B cell (primary cell): ENCODE results near the gene DCBLD1. TPM values are rescaled to one million over a fixed set of nuclear protein-coding genes. Genes with fewer than 3 reads are reported as not detected.

ENCODE experiments used
- ATAC-seq: fragments of 200-7000 bp; cut with Tn5 transposase; one replicate; pipeline ENCODE4 v1.10.0; 2021; ENCODE audit warnings: low read depth, mild to moderate bottlenecking, moderate number of reproducible peaks, moderate library complexity
- CTCF ChIA-PET: fragments of 350-600 bp; sonication (Branson Sonifier 250); formaldehyde crosslinking; loops from one replicate; lab custom pipeline; 2021; ENCODE audit warnings: antibody characterized with exemption, inconsistent platforms; lab: Charles Lee
- POLR2A ChIA-PET: fragments of 350-600 bp; sonication (Branson Sonifier 250); formaldehyde crosslinking; loops from one replicate; lab custom pipeline; 2021; ENCODE audit warnings: antibody characterized with exemption; lab: Charles Lee
- DNase-seq: peaks from one replicate; pipeline ENCODE4 v3.0.0; 2013
- H2AFZ ChIP-seq: 2 replicates; pipeline ENCODE4 v1.6.1; 2012; ENCODE audit warnings: mild to moderate bottlenecking, low read depth, low read length; ENCODE audit not compliant: insufficient read depth, poor library complexity, severe bottlenecking
- H3K27ac ChIP-seq, 2 donors: 1 replicate in 1 of 2; 2 replicates in 1 of 2; pipeline ENCODE4 v1.5.1; 2012 to 2013; ENCODE audit warnings: low read length in 2 of 2, mild to moderate bottlenecking in 2 of 2, moderate library complexity in 1 of 2
- H3K27me3 ChIP-seq, 4 experiments: fragments of 200-600 bp in 1 of 4; sonication (generic) in 1 of 4; replicated peaks in 1 of 4; 1 replicate in 2 of 4; 2 replicates in 2 of 4; pipeline versions ENCODE4 v1.6.1 to v1.7.0; 2013 to 2016; ENCODE audit warnings: low read length in 3 of 4, mild to moderate bottlenecking in 2 of 4, mixed read lengths in 1 of 4, moderate library complexity in 1 of 4; ENCODE audit not compliant: insufficient read depth in 4 of 4, control insufficient read depth in 3 of 4; ENCODE audit errors: control extremely low read depth in 1 of 4
- H3K36me3 ChIP-seq, 2 experiments: replicated peaks in 1 of 2; 1 replicate in 1 of 2; 2 replicates in 1 of 2; pipeline versions ENCODE4 v1.6.1 to v1.7.1; 2013; ENCODE audit warnings: low read length in 1 of 2; ENCODE audit not compliant: insufficient read depth in 2 of 2, control insufficient read depth in 1 of 2; ENCODE audit errors: control extremely low read depth in 1 of 2, extremely low read depth in 1 of 2
- H3K4me1 ChIP-seq, 2 donors: fragments of 200-600 bp in 1 of 2; sonication (generic) in 1 of 2; 1 replicate in 1 of 2; 2 replicates in 1 of 2; pipeline versions ENCODE4 v1.5.1 to v1.6.1; 2013 to 2017; ENCODE audit warnings: low read length in 2 of 2; ENCODE audit not compliant: control insufficient read depth in 2 of 2, insufficient read depth in 2 of 2
- H3K4me2 ChIP-seq: replicated peaks from 2 replicates; pipeline ENCODE3; 2012; ENCODE audit warnings: mild to moderate bottlenecking, low read depth, low read length; ENCODE audit not compliant: poor library complexity, severe bottlenecking
- H3K4me3 ChIP-seq, 5 experiments: fragments of 200-600 bp in 1 of 5; sonication (generic) in 1 of 5; 1 replicate in 3 of 5; 2 replicates in 2 of 5; pipeline versions ENCODE4 v1.5.1 to v1.7.0; 2011 to 2016; ENCODE audit warnings: low read length in 4 of 5, mild to moderate bottlenecking in 4 of 5, low read depth in 2 of 5, control low read depth in 1 of 5, moderate library complexity in 1 of 5; ENCODE audit not compliant: insufficient read depth in 1 of 5; ENCODE audit errors: control extremely low read depth in 1 of 5, extremely low read depth in 1 of 5
- H3K79me2 ChIP-seq: fragments of 200-600 bp; sonication (generic); one replicate; pipeline ENCODE4 v1.6.0; 2016; ENCODE audit warnings: low read length; ENCODE audit not compliant: control insufficient read depth, insufficient read depth
- H3K9ac ChIP-seq: fragments of 200-600 bp; sonication (generic); 2 replicates; pipeline ENCODE4 v1.6.1; 2017; ENCODE audit warnings: mild to moderate bottlenecking, low read length, moderate library complexity
- H3K9me3 ChIP-seq, 3 donors: one replicate each; pipeline versions ENCODE4 v1.6.1 to v1.7.1; 2013; ENCODE audit warnings: low read length in 2 of 3; ENCODE audit not compliant: control insufficient read depth in 2 of 3, insufficient read depth in 1 of 3; ENCODE audit errors: control extremely low read depth in 1 of 3
- H4K20me1 ChIP-seq: 2 replicates; pipeline ENCODE4 v1.6.0; 2012; ENCODE audit warnings: mild to moderate bottlenecking, low read length; ENCODE audit not compliant: insufficient read depth, control insufficient read depth, poor library complexity, severe bottlenecking
- H3K27ac Mint-ChIP-seq: one replicate; pipeline ENCODE4 v1.8.0; 2021; ENCODE audit warnings: mixed read lengths
- H3K27me3 Mint-ChIP-seq: one replicate; pipeline ENCODE4 v1.8.0; 2021; ENCODE audit warnings: mixed read lengths
- H3K4me1 Mint-ChIP-seq: one replicate; pipeline ENCODE4 v1.8.0; 2021; ENCODE audit warnings: mixed read lengths
- H3K4me3 Mint-ChIP-seq: one replicate; pipeline ENCODE4 v1.8.0; 2021; ENCODE audit warnings: mixed read lengths
- H3K9me3 Mint-ChIP-seq: one replicate; pipeline ENCODE4 v1.8.0; 2022; ENCODE audit warnings: mixed read lengths; ENCODE audit not compliant: insufficient read depth
- CTCF ChIP-seq: fragments of 200-600 bp; IDR thresholded peaks from one replicate; pipeline ENCODE4 v1.8.0; 2022; ENCODE audit warnings: antibody characterized with exemption, mild to moderate bottlenecking
- EZH2 ChIP-seq: IDR thresholded peaks from 2 replicates; pipeline ENCODE4 v1.6.1; 2012; ENCODE audit warnings: borderline replicate concordance, low read depth, mild to moderate bottlenecking, moderate library complexity, low read length; ENCODE audit not compliant: insufficient read depth, poor library complexity, severe bottlenecking
- WGBS: methylation state at CpG from one replicate; pipeline ENCODE4 v1.1.5; 2013; ENCODE audit warnings: missing lambda C conversion rate; ENCODE audit not compliant: insufficient coverage; 5-methylcytosine and 5-hydroxymethylcytosine counted together
- intact Hi-C: fragments of 100-400 bp; cut with micrococcal nuclease; formaldehyde crosslinking; loops from one replicate; pipeline ENCODE4 v1.10.0; 2022
- polyA plus RNA-seq: library from polyadenylated mRNA; depleted of rRNA; stranded (reverse); fragments of >200 nt; gene quantifications from 2 replicates; pipeline ENCODE4 v1.2.3, GENCODE V29; 2012
- total RNA-seq, 2 donors: library from RNA; stranded (reverse); fragments of 120-200 nt in 1 of 2; gene quantifications; 1 replicate in 1 of 2; 2 replicates in 1 of 2; pipeline versions ENCODE4 v1.2.3 to v1.2.4, GENCODE V29; 2013 to 2022

The DCBLD1 gene
- total and polyA plus RNA-seq, 2 donors (not counting 1 experiment from before 2014, with no cell fraction given) = 0.21 to 0.37 TPM

- Histone ChIP-seq H2AFZ (no peak overlapping the region), H4K20me1 (no peaks in the 10 kb centered on the region), H3K27ac (no peak overlapping the region), H3K36me3 (no peaks in the 10 kb centered on the region), H3K9ac (no peak overlapping the region), H3K4me2 (no peak overlapping the region), H3K27me3 (peaks cover 0 to 3% (median 0%) of the 10 kb centered on the region in 4 experiments), H3K79me2 (no peaks in the 10 kb centered on the region), H3K9me3 (no peaks in the 10 kb centered on the region), H3K4me3 (no peak overlapping the region), H3K4me1 (no peaks in the 10 kb centered on the region)
- H3K9me3 Mint-ChIP-seq = no peaks in the 10 kb centered on the region
- intact Hi-C loops = no loop called here
- H3K27ac Mint-ChIP-seq = no peak overlapping the region
- ChIA-PET POLR2A (no interaction called here), CTCF (no interaction called here)
- no peak overlapping the region for H3K4me3 Mint-ChIP-seq
- DNase-seq = no peak
- TF ChIP-seq CTCF = no peak
- TF ChIP-seq EZH2 = no peak
- no CpG with 5 or more reads among the region's 2 CpGs for WGBS
- H3K27me3 Mint-ChIP-seq = peaks cover 2% of the 10 kb centered on the region
- no peak for ATAC-seq
- no peaks in the 10 kb centered on the region for H3K4me1 Mint-ChIP-seq
Measured at GRCh38 chr6:117495869-117496268, 13.4 kb downstream of the DCBLD1 start.

- Mint-ChIP-seq H3K9me3 (no peaks in the 10 kb centered on the region), H3K4me1 (no peaks in the 10 kb centered on the region), H3K27ac (no peak overlapping the region), H3K27me3 (peaks cover 2% of the 10 kb centered on the region), H3K4me3 (no peak overlapping the region)
- no peak overlapping the region for H3K9ac ChIP-seq
- ATAC-seq (no peak), DNase-seq (no peak)
- POLR2A ChIA-PET = no interaction called here
- H3K27ac ChIP-seq = no peak overlapping the region
- H3K4me3 ChIP-seq = no peak overlapping the region
- H3K4me1 ChIP-seq = no peaks in the 10 kb centered on the region
- no peaks in the 10 kb centered on the region for H3K36me3 ChIP-seq
- H4K20me1 ChIP-seq = no peaks in the 10 kb centered on the region
- WGBS = no CpG with 5 or more reads among the region's 1 CpG
- no peaks in the 10 kb centered on the region for H3K79me2 ChIP-seq
- intact Hi-C loops = no loop called here
- TF ChIP-seq EZH2 = no peak
- TF ChIP-seq CTCF = no peak
- no peak overlapping the region for H2AFZ ChIP-seq
- peaks cover 0 to 3% (median 0%) of the 10 kb centered on the region in 4 experiments for H3K27me3 ChIP-seq
- CTCF ChIA-PET = no interaction called here
- no peaks in the 10 kb centered on the region for H3K9me3 ChIP-seq
- no peak overlapping the region for H3K4me2 ChIP-seq
Measured at GRCh38 chr6:117496383-117496990, 14.0 kb downstream of the DCBLD1 start.
